Neuronal stem cell (in vitro differentiated cells): ENCODE measurements around the gene ARMC2.

Experiments
- DNase-seq: peaks from one replicate; pipeline ENCODE4 v3.0.0-alpha.2; 2013; ENCODE audit warnings: low spot score
- H2AFZ ChIP-seq: one replicate; pipeline ENCODE4 v1.6.1; 2013; ENCODE audit warnings: mild to moderate bottlenecking, low read length, inconsistent platforms
- H2AK5ac ChIP-seq: 2 replicates; pipeline ENCODE4 v1.6.1; 2013; ENCODE audit warnings: low read depth, mild to moderate bottlenecking, inconsistent platforms, low read length, moderate library complexity, mixed read lengths
- H2BK120ac ChIP-seq: 2 replicates; pipeline ENCODE4 v1.6.1; 2013; ENCODE audit warnings: low read depth, mild to moderate bottlenecking, inconsistent platforms, low read length, moderate library complexity, mixed read lengths
- H2BK12ac ChIP-seq: one replicate; pipeline ENCODE4 v1.6.1; 2013; ENCODE audit warnings: low read length, inconsistent platforms
- H2BK15ac ChIP-seq: 2 replicates; pipeline ENCODE4 v1.6.1; 2013; ENCODE audit warnings: mild to moderate bottlenecking, low read length, inconsistent platforms, mixed read lengths
- H2BK5ac ChIP-seq: one replicate; pipeline ENCODE4 v1.6.1; 2013; ENCODE audit warnings: inconsistent platforms, mild to moderate bottlenecking, low read length, moderate library complexity
- H3K14ac ChIP-seq: one replicate; pipeline ENCODE4 v1.6.1; 2013; ENCODE audit warnings: low read length, inconsistent platforms
- H3K18ac ChIP-seq: 2 replicates; pipeline ENCODE4 v1.6.1; 2013; ENCODE audit warnings: low read length, inconsistent platforms
- H3K23ac ChIP-seq: 2 replicates; pipeline ENCODE4 v1.6.1; 2013; ENCODE audit warnings: low read depth, mild to moderate bottlenecking, mixed read lengths, low read length, inconsistent platforms; ENCODE audit not compliant: poor library complexity
- H3K27ac ChIP-seq: replicated peaks from 3 replicates; pipeline ENCODE4 v1.5.1; 2013; ENCODE audit warnings: low read length, inconsistent platforms
- H3K27me3 ChIP-seq, 3 experiments: 2 replicates each; pipeline ENCODE4 v1.6.1; 2013; ENCODE audit warnings: low read length in 3 of 3, mild to moderate bottlenecking in 2 of 3, inconsistent platforms in 1 of 3, low read depth in 1 of 3, mixed read lengths in 1 of 3, moderate library complexity in 1 of 3; ENCODE audit not compliant: control insufficient read depth in 3 of 3, insufficient read depth in 3 of 3
- H3K36me3 ChIP-seq, 2 donors: replicated peaks in 1 of 2; 2 replicates each; pipeline ENCODE4 v1.6.1; 2013; ENCODE audit warnings: low read length in 2 of 2; ENCODE audit not compliant: control insufficient read depth in 2 of 2, insufficient read depth in 2 of 2
- H3K4ac ChIP-seq: 2 replicates; pipeline ENCODE4 v1.6.1; 2013; ENCODE audit warnings: inconsistent platforms, mild to moderate bottlenecking, low read length, moderate library complexity
- H3K4me1 ChIP-seq, 2 donors: 1 replicate in 1 of 2; 2 replicates in 1 of 2; pipeline ENCODE4 v1.6.1; 2013; ENCODE audit warnings: low read length in 2 of 2, low read depth in 1 of 2; ENCODE audit not compliant: control insufficient read depth in 2 of 2, insufficient read depth in 1 of 2
- H3K4me2 ChIP-seq: one replicate; pipeline ENCODE4 v1.6.1; 2013; ENCODE audit warnings: mild to moderate bottlenecking, low read length, inconsistent platforms; ENCODE audit not compliant: insufficient read depth, poor library complexity, severe bottlenecking
- H3K4me3 ChIP-seq, 2 donors: 2 replicates each; pipeline ENCODE4 v1.5.1; 2013; ENCODE audit warnings: low read length in 2 of 2, mild to moderate bottlenecking in 2 of 2, inconsistent platforms in 1 of 2, moderate library complexity in 1 of 2
- H3K79me1 ChIP-seq: one replicate; pipeline ENCODE4 v1.6.1; 2013; ENCODE audit warnings: low read depth, mild to moderate bottlenecking, inconsistent platforms, low read length, moderate library complexity
- H3K9ac ChIP-seq: one replicate; pipeline ENCODE4 v1.6.1; 2013; ENCODE audit warnings: mild to moderate bottlenecking, low read depth, low read length, inconsistent platforms; ENCODE audit not compliant: poor library complexity
- H3K9me3 ChIP-seq, 2 donors: replicated peaks in 1 of 2; 2 replicates each; pipeline versions ENCODE3 to v1.6.1; 2013; ENCODE audit warnings: low read length in 2 of 2, mild to moderate bottlenecking in 2 of 2, inconsistent platforms in 1 of 2, low read depth in 1 of 2, mixed read lengths in 1 of 2, moderate library complexity in 1 of 2; ENCODE audit not compliant: control insufficient read depth in 2 of 2, insufficient read depth in 1 of 2
- H4K8ac ChIP-seq: one replicate; pipeline ENCODE4 v1.6.1; 2013; ENCODE audit warnings: low read depth, mild to moderate bottlenecking, inconsistent platforms, low read length, moderate library complexity
- H4K91ac ChIP-seq: one replicate; pipeline ENCODE4 v1.6.1; 2013; ENCODE audit warnings: low read length, low read depth, mild to moderate bottlenecking, inconsistent platforms; ENCODE audit not compliant: poor library complexity
- WGBS, 2 donors: extraction: QIAGEN DNeasy Blood & Tissue Kit; methylation state at CpG; one replicate each; pipeline ENCODE4 v1.1.7; 2013; ENCODE audit warnings: missing lambda C conversion rate in 2 of 2, mixed read lengths in 1 of 2; ENCODE audit not compliant: insufficient read length in 2 of 2, insufficient replicate concordance in 1 of 2; ENCODE audit errors: extremely low coverage in 2 of 2; 5-methylcytosine and 5-hydroxymethylcytosine counted together

ARMC2 gene

GRCh38 chr6:109009962-109010704 lies 161.9 kb downstream of the ARMC2 start:
- Histone ChIP-seq H3K4me1 (peaks cover 1 to 7% of the 10 kb centered on the region in 2 donors), H4K8ac (no peak overlapping the region), H3K79me1 (peaks cover 3% of the 10 kb centered on the region), H3K23ac (no peak overlapping the region), H3K4ac (no peak overlapping the region), H3K27me3 (no peaks in the 10 kb centered on the region), H3K14ac (no peak overlapping the region), H2AFZ (peak overlapping the region; percentile 89), H2AK5ac (no peak overlapping the region), H2BK15ac (no peak overlapping the region), H3K4me3 (peak overlapping the region; percentile 77 to 83), H4K91ac (no peak overlapping the region), H3K9ac (peak overlapping the region; percentile 88), H3K4me2 (peak overlapping the region; percentile 65), H2BK12ac (no peak overlapping the region), H3K27ac (no peak overlapping the region), H3K18ac (no peak overlapping the region), H3K9me3 (no peaks in the 10 kb centered on the region), H3K36me3 (peaks cover 0 to 3% of the 10 kb centered on the region in 2 donors), H2BK120ac (no peak overlapping the region), H2BK5ac (no peak overlapping the region)
- no peak for DNase-seq
- WGBS, 2 donors: no CpG with 5 or more reads among the region's 10 CpGs

DNA sequence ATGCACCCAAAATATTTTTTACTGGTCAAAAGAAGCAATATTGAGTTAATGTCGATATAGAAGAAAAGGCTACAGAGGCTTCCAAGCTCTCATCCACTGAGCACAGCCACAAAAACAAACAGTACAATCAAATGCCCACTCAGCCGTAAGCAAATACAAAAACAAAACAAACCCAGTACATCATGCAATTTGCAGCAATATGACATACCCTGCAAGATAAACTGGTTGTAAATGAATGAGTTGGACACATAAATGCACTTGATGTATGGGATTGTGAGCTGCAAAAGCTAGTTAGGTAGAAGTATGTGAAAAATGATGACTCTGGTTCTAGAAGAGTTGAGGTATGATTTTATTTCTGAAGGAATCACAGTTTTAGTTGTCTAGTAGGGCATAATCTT lies 162.5 kb downstream of the ARMC2 start:
- Histone ChIP-seq H3K23ac (no peak overlapping the region), H3K4me2 (no peak overlapping the region), H2BK120ac (no peak overlapping the region), H3K9me3 (no peaks in the 10 kb centered on the region), H3K14ac (no peak overlapping the region), H3K4ac (no peak overlapping the region), H2AFZ (no peak overlapping the region), H3K9ac (no peak overlapping the region), H3K27ac (no peak overlapping the region), H2BK15ac (no peak overlapping the region), H2BK5ac (no peak overlapping the region), H3K36me3 (peaks cover 0 to 3% of the 10 kb centered on the region in 2 donors), H3K27me3 (no peaks in the 10 kb centered on the region), H3K79me1 (peaks cover 3% of the 10 kb centered on the region), H4K8ac (no peak overlapping the region), H3K18ac (no peak overlapping the region), H2BK12ac (no peak overlapping the region), H3K4me3 (no peak overlapping the region), H4K91ac (no peak overlapping the region), H2AK5ac (no peak overlapping the region), H3K4me1 (peaks cover 1 to 13% of the 10 kb centered on the region in 2 donors)
- no CpG with 5 or more reads among the region's 2 CpGs for WGBS, 2 donors
- no peak for DNase-seq

DNA sequence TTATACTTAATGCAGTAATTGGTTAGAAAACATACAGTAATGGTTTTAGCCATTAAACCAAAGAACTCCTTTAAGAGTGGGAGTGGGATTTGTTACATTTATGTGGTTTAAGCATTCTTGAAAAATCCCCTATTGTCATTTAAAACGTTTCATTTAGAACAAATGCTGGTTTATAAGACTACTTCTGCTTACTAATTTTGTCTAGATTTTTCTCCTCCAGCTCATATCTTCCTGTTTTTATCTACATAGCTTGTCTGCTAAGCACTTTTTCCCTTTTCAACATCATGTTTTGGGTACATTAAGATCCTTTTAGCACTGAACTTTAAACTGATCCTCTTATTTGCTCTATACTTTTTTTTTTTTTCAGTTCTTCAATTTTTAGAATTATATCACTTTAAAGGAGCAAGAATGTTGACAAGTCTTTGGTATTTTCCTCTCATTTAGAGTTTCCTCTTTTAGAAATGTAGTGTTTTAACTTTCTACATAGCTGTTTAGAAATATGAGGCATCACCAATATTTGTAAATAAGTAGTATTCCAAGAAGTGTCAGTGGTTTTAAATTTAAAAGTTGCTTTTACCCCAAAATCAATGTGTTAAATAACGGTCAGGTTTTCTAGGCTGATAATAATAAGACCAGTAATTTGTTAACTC lies 165.6 kb downstream of the ARMC2 start:
- no peak overlapping the region for H3K4me2 ChIP-seq
- H2BK120ac ChIP-seq: no peak overlapping the region
- H3K27me3 ChIP-seq: no peaks in the 10 kb centered on the region
- H4K8ac ChIP-seq: no peak overlapping the region
- H2AK5ac ChIP-seq: no peak overlapping the region
- no peak overlapping the region for H3K9ac ChIP-seq
- H3K4me3 ChIP-seq: no peak overlapping the region
- no peak for DNase-seq
- H4K91ac ChIP-seq: no peak overlapping the region
- H3K27ac ChIP-seq: no peak overlapping the region
- H3K9me3 ChIP-seq: no peaks in the 10 kb centered on the region
- no peak overlapping the region for H2BK12ac ChIP-seq
- no peak overlapping the region for H3K4ac ChIP-seq
- H3K4me1 ChIP-seq: peaks cover 1 to 13% of the 10 kb centered on the region in 2 donors
- peaks cover 3% of the 10 kb centered on the region for H3K79me1 ChIP-seq
- H3K23ac ChIP-seq: no peak overlapping the region
- no CpG with 5 or more reads among the region's 2 CpGs for WGBS, 2 donors
- H3K14ac ChIP-seq: no peak overlapping the region
- H3K36me3 ChIP-seq: no peaks in the 10 kb centered on the region
- H2AFZ ChIP-seq: no peak overlapping the region
- no peak overlapping the region for H2BK15ac ChIP-seq
- H2BK5ac ChIP-seq: no peak overlapping the region
- no peak overlapping the region for H3K18ac ChIP-seq

DNA sequence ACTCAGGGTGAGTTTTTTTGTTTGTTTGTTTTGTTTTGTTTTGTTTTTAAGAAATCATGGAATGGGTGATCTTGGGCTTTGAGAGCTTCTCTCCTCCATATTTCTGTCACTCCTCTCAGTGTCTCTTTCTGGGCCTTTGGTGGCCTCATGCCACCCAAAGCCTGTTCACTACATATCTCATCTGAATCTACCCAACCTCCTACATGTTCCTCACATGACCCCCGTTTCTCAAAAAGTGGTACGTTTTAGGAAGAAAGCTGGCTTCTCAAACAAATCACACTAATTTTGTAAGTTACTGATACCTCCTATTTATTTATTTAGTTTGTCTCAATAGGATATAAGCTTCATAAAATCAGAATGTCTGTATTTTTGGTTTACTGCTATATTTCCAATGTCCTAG lies 166.4 kb downstream of the ARMC2 start:
- no peak overlapping the region for H3K27ac ChIP-seq
- no peak overlapping the region for H3K18ac ChIP-seq
- no peak for DNase-seq
- no peak overlapping the region for H2AFZ ChIP-seq
- H3K36me3 ChIP-seq: no peaks in the 10 kb centered on the region
- no peak overlapping the region for H2AK5ac ChIP-seq
- no peak overlapping the region for H3K4me3 ChIP-seq
- no peak overlapping the region for H3K4ac ChIP-seq
- no peak overlapping the region for H2BK12ac ChIP-seq
- H4K8ac ChIP-seq: no peak overlapping the region
- no peak overlapping the region for H3K4me2 ChIP-seq
- no peak overlapping the region for H2BK15ac ChIP-seq
- H2BK120ac ChIP-seq: no peak overlapping the region
- no CpG with 5 or more reads among the region's 2 CpGs for WGBS, 2 donors
- H2BK5ac ChIP-seq: no peak overlapping the region
- no peak overlapping the region for H3K9ac ChIP-seq
- peaks cover 1 to 13% of the 10 kb centered on the region in 2 donors for H3K4me1 ChIP-seq
- H3K23ac ChIP-seq: no peak overlapping the region
- H3K9me3 ChIP-seq: no peaks in the 10 kb centered on the region
- no peaks in the 10 kb centered on the region for H3K79me1 ChIP-seq
- no peaks in the 10 kb centered on the region for H3K27me3 ChIP-seq
- H4K91ac ChIP-seq: no peak overlapping the region
- H3K14ac ChIP-seq: no peak overlapping the region
